ENCODE results near the gene CABYR. TPM values are rescaled to one million over a fixed set of nuclear protein-coding genes. Genes with fewer than 3 reads are reported as not detected.

CABYR gene
- total RNA-seq, 2 experiments from 2014 or later, result 1.4 to 3.6 TPM

DNA sequence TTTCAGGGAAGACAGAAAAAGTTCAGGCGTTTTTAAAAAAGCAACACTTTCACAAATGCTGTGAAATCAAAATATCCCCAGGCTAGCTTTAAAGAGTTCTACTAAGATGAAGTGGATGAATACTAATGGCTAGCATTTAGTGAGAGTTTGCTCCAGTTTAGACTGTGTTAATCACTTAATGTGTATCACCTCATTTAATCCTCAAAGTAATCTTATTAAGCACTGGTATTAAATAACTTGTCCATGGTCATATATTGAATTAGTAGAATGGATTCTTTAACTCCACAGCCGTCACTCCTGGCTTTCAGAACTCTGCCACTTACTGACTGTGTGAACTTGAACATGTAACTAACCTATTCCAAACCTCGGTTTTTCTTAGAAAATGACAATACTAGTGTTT, 66.0 kb downstream of the CABYR start:
- ATAC-seq (ENCODE audit: low read depth) (no peak), DNase-seq (no peak)
- no peak overlapping the region for H3K4me3 Mint-ChIP-seq
- POLR2A ChIA-PET, result no interaction called here
- peaks cover 10% of the 10 kb centered on the region for H3K27me3 Mint-ChIP-seq
- no peaks in the 10 kb centered on the region for H3K9me3 Mint-ChIP-seq
- H3K36me3 Mint-ChIP-seq, result no peaks in the 10 kb centered on the region
- H3K27ac Mint-ChIP-seq, result no peak overlapping the region
- H3K4me1 Mint-ChIP-seq, result no peaks in the 10 kb centered on the region

DNA sequence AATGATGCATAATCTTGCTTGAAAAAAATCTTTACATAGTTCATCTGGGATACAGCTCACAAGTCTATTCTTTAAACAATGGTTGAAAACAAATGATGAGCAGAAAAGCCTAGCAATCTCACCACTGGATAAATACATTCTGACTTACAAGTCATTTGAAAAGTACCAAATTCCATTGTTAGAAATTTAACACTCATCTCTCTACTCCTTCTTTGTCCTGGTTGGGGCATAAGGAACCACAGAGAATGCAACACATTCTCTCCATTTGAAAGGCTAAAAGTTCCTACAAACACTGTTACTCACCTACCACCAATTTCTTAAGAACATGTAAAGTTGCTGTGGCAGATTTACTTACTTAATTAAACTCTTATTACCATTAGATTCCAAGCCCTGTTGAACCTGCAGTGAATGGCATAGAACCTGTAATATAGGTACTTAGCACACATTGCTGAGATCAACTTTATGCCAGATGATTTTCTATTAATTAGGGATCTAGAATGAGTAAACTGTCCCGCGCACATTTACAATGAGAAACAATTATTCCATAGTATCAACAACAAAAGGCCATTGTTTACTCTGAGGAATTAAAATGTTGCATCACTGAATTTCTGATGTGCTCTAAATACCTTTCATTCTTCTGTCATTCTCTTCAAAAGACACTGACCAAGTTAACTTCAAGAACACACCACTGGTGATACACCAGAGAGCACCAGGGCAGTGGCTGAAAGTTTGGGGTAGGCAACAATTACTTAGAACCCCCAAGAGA, 69.6 kb downstream of the CABYR start:
- Mint-ChIP-seq H3K27ac (no peak overlapping the region), H3K36me3 (no peaks in the 10 kb centered on the region), H3K27me3 (peaks cover 10% of the 10 kb centered on the region), H3K4me1 (no peaks in the 10 kb centered on the region), H3K9me3 (no peaks in the 10 kb centered on the region), H3K4me3 (no peak overlapping the region)
- POLR2A ChIA-PET, result no interaction called here
- no peak for ATAC-seq (ENCODE audit: low read depth)
- DNase-seq, result no peak

DNA sequence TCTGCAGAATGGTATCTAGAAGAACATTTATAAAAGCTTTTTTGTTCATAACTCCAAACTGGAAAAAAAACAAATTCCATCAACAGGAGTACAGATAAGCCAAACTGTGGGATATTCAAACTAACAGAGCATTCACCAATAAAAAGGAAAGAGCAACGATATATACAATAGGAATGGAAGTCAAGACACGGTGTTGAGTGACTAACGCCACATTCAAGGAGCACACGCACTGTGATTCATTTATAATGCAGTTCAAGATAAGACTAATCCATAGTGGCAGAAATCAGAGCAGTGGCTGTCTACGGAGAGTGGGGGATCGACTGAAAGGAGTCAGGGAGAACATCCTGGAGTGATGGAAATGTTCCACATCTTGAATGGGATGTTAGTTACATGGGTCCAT, 70.7 kb downstream of the CABYR start:
- no peak overlapping the region for H3K27ac Mint-ChIP-seq
- H3K4me3 Mint-ChIP-seq, result no peak overlapping the region
- H3K4me1 Mint-ChIP-seq, result no peaks in the 10 kb centered on the region
- ATAC-seq (ENCODE audit: low read depth) (no peak), DNase-seq (no peak)
- H3K36me3 Mint-ChIP-seq, result no peaks in the 10 kb centered on the region
- peaks cover 5% of the 10 kb centered on the region for H3K27me3 Mint-ChIP-seq
- POLR2A ChIA-PET, result no interaction called here
- no peaks in the 10 kb centered on the region for H3K9me3 Mint-ChIP-seq

Other genes with a start within 250 kb of the CABYR start
- gene TTC39C, start 124.3 kb upstream of the CABYR start, total RNA-seq, result 10 to 100 TPM; 84.0 to 95.1 TPM